Dendritic cell treated with granulocyte-macrophage colony-stimulating factor and Interleukin-4, amounts not matched to agents 40 ng/mL and 50 ng/mL, for 4 days (primary cell): ENCODE measurements around the gene NUDT7.

Experiments used
- H3K27ac Mint-ChIP-seq: one replicate; pipeline ENCODE4 v1.8.0; 2022; ENCODE audit warnings: mild to moderate bottlenecking, mixed read lengths
- H3K27me3 Mint-ChIP-seq: one replicate; pipeline ENCODE4 v1.8.0; 2022; ENCODE audit warnings: mild to moderate bottlenecking, mixed read lengths
- H3K36me3 Mint-ChIP-seq: one replicate; pipeline ENCODE4 v1.8.0; 2022; ENCODE audit warnings: low read depth, mixed read lengths
- H3K4me1 Mint-ChIP-seq: one replicate; pipeline ENCODE4 v1.8.0; 2022; ENCODE audit warnings: low read depth, mixed read lengths
- H3K4me3 Mint-ChIP-seq: one replicate; pipeline ENCODE4 v1.8.0; 2022; ENCODE audit warnings: mild to moderate bottlenecking, moderate library complexity, mixed read lengths
- H3K9me3 Mint-ChIP-seq: one replicate; pipeline ENCODE4 v1.8.0; 2022; ENCODE audit warnings: mixed read lengths
- intact Hi-C: fragments of 100-400 bp; cut with micrococcal nuclease; formaldehyde crosslinking; loops from one replicate; pipeline ENCODE4 v1.15.0; 2022

Gene NUDT7

GRCh38 chr16:77739559-77739892 is 17.2 kb downstream of the NUDT7 start:
- Mint-ChIP-seq H3K4me1 (peaks cover 19% of the 10 kb centered on the region), H3K27ac (peak overlapping the region; percentile 62), H3K27me3 (peaks cover 1% of the 10 kb centered on the region), H3K4me3 (no peak overlapping the region), H3K9me3 (peaks cover 11% of the 10 kb centered on the region), H3K36me3 (peaks cover 22% of the 10 kb centered on the region)
- intact Hi-C loops = no loop called here

GRCh38 chr16:77744141-77744540 is 21.8 kb downstream of the NUDT7 start:
- Mint-ChIP-seq H3K9me3 (no peaks in the 10 kb centered on the region), H3K27ac (no peak overlapping the region), H3K4me3 (no peak overlapping the region), H3K4me1 (peaks cover 11% of the 10 kb centered on the region), H3K36me3 (no peaks in the 10 kb centered on the region), H3K27me3 (no peaks in the 10 kb centered on the region)
- intact Hi-C loops = no loop called here

- no peak overlapping the region for H3K4me3 Mint-ChIP-seq
- intact Hi-C loops = no loop called here
- no peak overlapping the region for H3K27ac Mint-ChIP-seq
- no peaks in the 10 kb centered on the region for H3K4me1 Mint-ChIP-seq
- no peaks in the 10 kb centered on the region for H3K36me3 Mint-ChIP-seq
- no peaks in the 10 kb centered on the region for H3K9me3 Mint-ChIP-seq
- no peaks in the 10 kb centered on the region for H3K27me3 Mint-ChIP-seq
These were observed 23.7 kb downstream of the NUDT7 start for GRCh38 chr16:77745972-77746371.

- H3K36me3 Mint-ChIP-seq = no peaks in the 10 kb centered on the region
- intact Hi-C loops = no loop called here
These were observed 26.2 kb downstream of the NUDT7 start for GRCh38 chr16:77748421-77749005.

GRCh38 chr16:77749415-77749814 is 27.1 kb downstream of the NUDT7 start:
- no peaks in the 10 kb centered on the region for H3K27me3 Mint-ChIP-seq
- H3K9me3 Mint-ChIP-seq = no peaks in the 10 kb centered on the region
- no peaks in the 10 kb centered on the region for H3K36me3 Mint-ChIP-seq

More at GRCh38 chr16:77748421-77749005, 26.2 kb downstream of the NUDT7 start:
- Mint-ChIP-seq H3K4me3 (no peak overlapping the region), H3K4me1 (no peaks in the 10 kb centered on the region), H3K9me3 (no peaks in the 10 kb centered on the region), H3K27me3 (no peaks in the 10 kb centered on the region), H3K27ac (no peak overlapping the region)

GRCh38 chr16:77758046-77758445 is 35.7 kb downstream of the NUDT7 start:
- intact Hi-C loops = no loop called here
- Mint-ChIP-seq H3K4me3 (no peak overlapping the region), H3K27ac (no peak overlapping the region), H3K27me3 (no peaks in the 10 kb centered on the region), H3K36me3 (no peaks in the 10 kb centered on the region), H3K4me1 (peaks cover 5% of the 10 kb centered on the region), H3K9me3 (no peaks in the 10 kb centered on the region)

More at GRCh38 chr16:77749415-77749814, 27.1 kb downstream of the NUDT7 start:
- H3K27ac Mint-ChIP-seq = no peak overlapping the region
- H3K4me3 Mint-ChIP-seq = no peak overlapping the region
- no peaks in the 10 kb centered on the region for H3K4me1 Mint-ChIP-seq
- intact Hi-C loops = no loop called here

- Mint-ChIP-seq H3K4me1 (peaks cover 5% of the 10 kb centered on the region), H3K27ac (no peak overlapping the region)
These were observed 36.2 kb downstream of the NUDT7 start for GRCh38 chr16:77758508-77758907.

GRCh38 chr16:77759201-77759600 is 36.9 kb downstream of the NUDT7 start:
- intact Hi-C loops = no loop called here
- no peaks in the 10 kb centered on the region for H3K36me3 Mint-ChIP-seq
- no peaks in the 10 kb centered on the region for H3K9me3 Mint-ChIP-seq
- H3K4me3 Mint-ChIP-seq = no peak overlapping the region
- no peaks in the 10 kb centered on the region for H3K27me3 Mint-ChIP-seq
- H3K4me1 Mint-ChIP-seq = peaks cover 5% of the 10 kb centered on the region
- H3K27ac Mint-ChIP-seq = no peak overlapping the region

More at GRCh38 chr16:77758508-77758907, 36.2 kb downstream of the NUDT7 start:
- Mint-ChIP-seq H3K4me3 (no peak overlapping the region), H3K27me3 (no peaks in the 10 kb centered on the region), H3K36me3 (no peaks in the 10 kb centered on the region), H3K9me3 (no peaks in the 10 kb centered on the region)
- intact Hi-C loops = no loop called here

GRCh38 chr16:77759821-77760220 is 37.5 kb downstream of the NUDT7 start:
- Mint-ChIP-seq H3K4me1 (peaks cover 5% of the 10 kb centered on the region), H3K4me3 (no peak overlapping the region), H3K9me3 (no peaks in the 10 kb centered on the region), H3K27me3 (no peaks in the 10 kb centered on the region), H3K27ac (no peak overlapping the region), H3K36me3 (no peaks in the 10 kb centered on the region)
- intact Hi-C loops = no loop called here

- peaks cover 5% of the 10 kb centered on the region for H3K4me1 Mint-ChIP-seq
- no peaks in the 10 kb centered on the region for H3K9me3 Mint-ChIP-seq
- no peaks in the 10 kb centered on the region for H3K36me3 Mint-ChIP-seq
- no peak overlapping the region for H3K27ac Mint-ChIP-seq
- H3K4me3 Mint-ChIP-seq = no peak overlapping the region
- intact Hi-C loops = no loop called here
- H3K27me3 Mint-ChIP-seq = no peaks in the 10 kb centered on the region
These were observed 38.5 kb downstream of the NUDT7 start for GRCh38 chr16:77760800-77761199.

- Mint-ChIP-seq H3K4me3 (no peak overlapping the region), H3K4me1 (peaks cover 5% of the 10 kb centered on the region), H3K36me3 (no peaks in the 10 kb centered on the region), H3K27me3 (no peaks in the 10 kb centered on the region), H3K9me3 (no peaks in the 10 kb centered on the region), H3K27ac (no peak overlapping the region)
- intact Hi-C loops = no loop called here
These were observed 38.9 kb downstream of the NUDT7 start for GRCh38 chr16:77761204-77761603.

GRCh38 chr16:77762262-77762661 is 39.9 kb downstream of the NUDT7 start:
- H3K4me1 Mint-ChIP-seq = peaks cover 5% of the 10 kb centered on the region
- H3K4me3 Mint-ChIP-seq = no peak overlapping the region
- intact Hi-C loops = no loop called here
- H3K27ac Mint-ChIP-seq = no peak overlapping the region
- no peaks in the 10 kb centered on the region for H3K9me3 Mint-ChIP-seq
- H3K36me3 Mint-ChIP-seq = no peaks in the 10 kb centered on the region
- no peaks in the 10 kb centered on the region for H3K27me3 Mint-ChIP-seq

GRCh38 chr16:77763994-77764393 is 41.7 kb downstream of the NUDT7 start:
- H3K9me3 Mint-ChIP-seq = no peaks in the 10 kb centered on the region
- no peaks in the 10 kb centered on the region for H3K36me3 Mint-ChIP-seq
- H3K4me1 Mint-ChIP-seq = peaks cover 5% of the 10 kb centered on the region
- no peak overlapping the region for H3K4me3 Mint-ChIP-seq
- H3K27me3 Mint-ChIP-seq = no peaks in the 10 kb centered on the region
- H3K27ac Mint-ChIP-seq = no peak overlapping the region
- intact Hi-C loops = no loop called here

GRCh38 chr16:77767211-77767610 is 44.9 kb downstream of the NUDT7 start:
- Mint-ChIP-seq H3K4me1 (no peaks in the 10 kb centered on the region), H3K27me3 (no peaks in the 10 kb centered on the region), H3K9me3 (no peaks in the 10 kb centered on the region), H3K4me3 (no peak overlapping the region), H3K27ac (no peak overlapping the region), H3K36me3 (no peaks in the 10 kb centered on the region)
- intact Hi-C loops = no loop called here

- Mint-ChIP-seq H3K4me3 (no peak overlapping the region), H3K36me3 (no peaks in the 10 kb centered on the region), H3K9me3 (no peaks in the 10 kb centered on the region), H3K27me3 (no peaks in the 10 kb centered on the region), H3K27ac (no peak overlapping the region), H3K4me1 (no peaks in the 10 kb centered on the region)
- intact Hi-C loops = no loop called here
These were observed 45.5 kb downstream of the NUDT7 start for GRCh38 chr16:77767826-77768225.
